Neural cell (in vitro differentiated cells): Measurements from ENCODE around the gene CDC6. TPM values are rescaled to one million over a fixed set of nuclear protein-coding genes. Genes with fewer than 3 reads are reported as not detected.

ENCODE experiments used
- H2AFZ ChIP-seq: fragments of 200-600, 300-800 bp; sonication (generic), shearing (Covaris generic); 2 replicates; pipeline ENCODE4 v1.6.0; 2014; ENCODE audit warnings: low read depth, mild to moderate bottlenecking, antibody characterized with exemption, low read length, moderate library complexity
- H3F3A ChIP-seq: fragments of 200-600 bp; shearing (Covaris generic); 2 replicates; pipeline ENCODE4 v1.6.1; 2016; ENCODE audit warnings: mild to moderate bottlenecking, moderate library complexity, mixed read lengths, antibody characterized with exemption, low read length; ENCODE audit not compliant: insufficient read depth, poor library complexity, severe bottlenecking
- H3K27ac ChIP-seq: fragments of 200-600, 300-800 bp; sonication (generic), shearing (Covaris generic); 2 replicates; pipeline ENCODE4 v1.5.1; 2014; ENCODE audit warnings: mild to moderate bottlenecking, low read length, moderate library complexity
- H3K27me3 ChIP-seq: fragments of 300-800, 200-600 bp; sonication (generic), shearing (Covaris generic); 2 replicates; pipeline ENCODE4 v1.6.0; 2014; ENCODE audit warnings: mild to moderate bottlenecking, low read depth, low read length, moderate library complexity; ENCODE audit not compliant: insufficient read depth
- H3K36me3 ChIP-seq: fragments of 300-800, 200-600 bp; sonication (generic), shearing (Covaris generic); 2 replicates; pipeline ENCODE4 v1.5.1; 2014; ENCODE audit warnings: mild to moderate bottlenecking, antibody characterized with exemption, low read length, moderate library complexity; ENCODE audit not compliant: insufficient read depth
- H3K4me2 ChIP-seq: fragments of 300-800, 200-600 bp; sonication (generic), shearing (Covaris generic); 2 replicates; pipeline ENCODE4 v1.6.0; 2014; ENCODE audit warnings: mild to moderate bottlenecking, low read length
- H3K4me3 ChIP-seq: fragments of 300-800, 200-600 bp; sonication (generic), shearing (Covaris generic); 2 replicates; pipeline ENCODE4 v1.5.1; 2014; ENCODE audit warnings: mild to moderate bottlenecking, low read length, moderate library complexity
- H3K79me2 ChIP-seq: fragments of 200-600 bp; shearing (Covaris generic); replicated peaks from 2 replicates; pipeline ENCODE4 v1.6.0; 2014; ENCODE audit warnings: mild to moderate bottlenecking, low read length, moderate library complexity; ENCODE audit not compliant: insufficient read depth
- H3K9ac ChIP-seq: fragments of 300-800, 200-600 bp; sonication (generic), shearing (Covaris generic); 2 replicates; pipeline ENCODE4 v1.6.1; 2016; ENCODE audit warnings: mild to moderate bottlenecking, low read length, mixed read lengths
- H3K9me2 ChIP-seq: fragments of 200-600 bp; shearing (Covaris generic); 2 replicates; pipeline ENCODE4 v1.6.1; 2016; ENCODE audit warnings: mild to moderate bottlenecking, low read length, mixed read lengths; ENCODE audit not compliant: insufficient read depth
- H3K9me3 ChIP-seq: fragments of 200-600, 300-800 bp; sonication (generic), shearing (Covaris generic); 2 replicates; pipeline ENCODE4 v1.6.1; 2016; ENCODE audit warnings: mild to moderate bottlenecking, mixed run types, low read length, moderate library complexity, mixed read lengths
- H4K20me1 ChIP-seq: fragments of 200-600 bp; shearing (Covaris generic); 2 replicates; pipeline ENCODE4 v1.6.1; 2016; ENCODE audit warnings: mild to moderate bottlenecking, mixed run types; ENCODE audit not compliant: insufficient read depth
- EP300 ChIP-seq: fragments of 450-650 bp; conservative IDR thresholded peaks from 2 replicates; pipeline ENCODE4 v1.6.1; 2014; ENCODE audit warnings: antibody characterized with exemption, mild to moderate bottlenecking, moderate library complexity; ENCODE audit not compliant: poor library complexity, severe bottlenecking
- EZH2 ChIP-seq: fragments of 200-600, 300-800 bp; shearing (Covaris generic), sonication (generic); IDR thresholded peaks from 2 replicates; pipeline ENCODE4 v1.6.1; 2014; ENCODE audit warnings: antibody characterized with exemption, low read length, borderline replicate concordance, mild to moderate bottlenecking; ENCODE audit not compliant: insufficient read depth, poor library complexity, severe bottlenecking
- MXI1 ChIP-seq: fragments of 450-650 bp; conservative IDR thresholded peaks from 2 replicates; pipeline ENCODE4 v1.6.1; 2014; ENCODE audit warnings: antibody characterized with exemption, mild to moderate bottlenecking; ENCODE audit not compliant: poor library complexity, severe bottlenecking
- POLR2AphosphoS5 ChIP-seq: IDR thresholded peaks from 2 replicates; pipeline ENCODE4 v1.6.1; 2012
- RAD21 ChIP-seq: fragments of 450-650 bp; conservative IDR thresholded peaks from 2 replicates; pipeline ENCODE4 v1.6.1; 2014; ENCODE audit warnings: antibody characterized with exemption, mild to moderate bottlenecking, moderate library complexity
- SMC3 ChIP-seq: fragments of 450-650 bp; conservative IDR thresholded peaks from 2 replicates; pipeline ENCODE4 v1.6.1; 2014; ENCODE audit warnings: antibody characterized with exemption, mild to moderate bottlenecking, moderate library complexity; ENCODE audit not compliant: poor library complexity
- TAF1 ChIP-seq: IDR thresholded peaks from 2 replicates; pipeline ENCODE4 v1.6.1; 2012; ENCODE audit warnings: low read depth
- polyA plus RNA-seq: library from polyadenylated mRNA; depleted of rRNA; stranded (reverse); fragments of >200 nt; gene quantifications from 2 replicates; pipeline ENCODE4 v1.2.3, GENCODE V29; 2014
- TF ChIP-seq, protein P1 (sequence below): fragments of 450-650 bp; IDR thresholded peaks from 2 replicates; pipeline ENCODE4 v1.5.1; 2014; ENCODE audit warnings: antibody characterized with exemption, mild to moderate bottlenecking, moderate library complexity; ENCODE audit not compliant: poor library complexity, severe bottlenecking
- TF ChIP-seq, protein P2 (sequence below): IDR thresholded peaks from 2 replicates; pipeline ENCODE4 v1.6.1; 2012; ENCODE audit warnings: borderline replicate concordance

CDC6 gene
- polyA plus RNA-seq, 1 donor from 2014 or later, result 2.2 TPM

DNA sequence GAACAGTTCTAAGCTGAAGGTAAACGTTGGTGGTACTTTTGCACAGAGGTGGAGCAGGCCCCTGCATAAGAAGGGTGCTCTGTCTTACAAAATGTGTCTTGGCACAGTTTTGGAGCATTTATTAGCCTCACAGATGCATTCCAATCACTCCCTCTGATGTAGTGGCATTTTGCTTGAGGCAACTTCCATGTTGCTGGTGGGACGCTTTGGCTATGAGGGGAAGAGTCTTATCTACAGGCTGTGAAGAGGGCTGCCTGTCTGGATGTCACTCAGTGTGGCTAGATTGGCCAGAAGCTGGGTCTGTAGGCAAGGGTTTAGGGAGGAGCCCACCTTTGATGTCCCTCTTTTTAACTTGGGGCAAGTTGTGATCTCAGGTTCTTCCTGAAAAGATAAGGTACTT lies 18.7 kb downstream of the CDC6 start:
- H3K4me3 ChIP-seq, result no peak overlapping the region
- no peaks in the 10 kb centered on the region for H3K36me3 ChIP-seq
- no peaks in the 10 kb centered on the region for H3K9me3 ChIP-seq
- H3K79me2 ChIP-seq, result no peaks in the 10 kb centered on the region
- H3K4me2 ChIP-seq, result no peak overlapping the region
- TF ChIP-seq RAD21 (no peak), MXI1 (no peak), EP300 (no peak), EZH2 (no peak), SMC3 (no peak), POLR2AphosphoS5 (no peak), TAF1 (no peak)
- TF ChIP-seq, protein P1, sequence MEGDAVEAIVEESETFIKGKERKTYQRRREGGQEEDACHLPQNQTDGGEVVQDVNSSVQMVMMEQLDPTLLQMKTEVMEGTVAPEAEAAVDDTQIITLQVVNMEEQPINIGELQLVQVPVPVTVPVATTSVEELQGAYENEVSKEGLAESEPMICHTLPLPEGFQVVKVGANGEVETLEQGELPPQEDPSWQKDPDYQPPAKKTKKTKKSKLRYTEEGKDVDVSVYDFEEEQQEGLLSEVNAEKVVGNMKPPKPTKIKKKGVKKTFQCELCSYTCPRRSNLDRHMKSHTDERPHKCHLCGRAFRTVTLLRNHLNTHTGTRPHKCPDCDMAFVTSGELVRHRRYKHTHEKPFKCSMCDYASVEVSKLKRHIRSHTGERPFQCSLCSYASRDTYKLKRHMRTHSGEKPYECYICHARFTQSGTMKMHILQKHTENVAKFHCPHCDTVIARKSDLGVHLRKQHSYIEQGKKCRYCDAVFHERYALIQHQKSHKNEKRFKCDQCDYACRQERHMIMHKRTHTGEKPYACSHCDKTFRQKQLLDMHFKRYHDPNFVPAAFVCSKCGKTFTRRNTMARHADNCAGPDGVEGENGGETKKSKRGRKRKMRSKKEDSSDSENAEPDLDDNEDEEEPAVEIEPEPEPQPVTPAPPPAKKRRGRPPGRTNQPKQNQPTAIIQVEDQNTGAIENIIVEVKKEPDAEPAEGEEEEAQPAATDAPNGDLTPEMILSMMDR, result no peak
- TF ChIP-seq, protein P2, sequence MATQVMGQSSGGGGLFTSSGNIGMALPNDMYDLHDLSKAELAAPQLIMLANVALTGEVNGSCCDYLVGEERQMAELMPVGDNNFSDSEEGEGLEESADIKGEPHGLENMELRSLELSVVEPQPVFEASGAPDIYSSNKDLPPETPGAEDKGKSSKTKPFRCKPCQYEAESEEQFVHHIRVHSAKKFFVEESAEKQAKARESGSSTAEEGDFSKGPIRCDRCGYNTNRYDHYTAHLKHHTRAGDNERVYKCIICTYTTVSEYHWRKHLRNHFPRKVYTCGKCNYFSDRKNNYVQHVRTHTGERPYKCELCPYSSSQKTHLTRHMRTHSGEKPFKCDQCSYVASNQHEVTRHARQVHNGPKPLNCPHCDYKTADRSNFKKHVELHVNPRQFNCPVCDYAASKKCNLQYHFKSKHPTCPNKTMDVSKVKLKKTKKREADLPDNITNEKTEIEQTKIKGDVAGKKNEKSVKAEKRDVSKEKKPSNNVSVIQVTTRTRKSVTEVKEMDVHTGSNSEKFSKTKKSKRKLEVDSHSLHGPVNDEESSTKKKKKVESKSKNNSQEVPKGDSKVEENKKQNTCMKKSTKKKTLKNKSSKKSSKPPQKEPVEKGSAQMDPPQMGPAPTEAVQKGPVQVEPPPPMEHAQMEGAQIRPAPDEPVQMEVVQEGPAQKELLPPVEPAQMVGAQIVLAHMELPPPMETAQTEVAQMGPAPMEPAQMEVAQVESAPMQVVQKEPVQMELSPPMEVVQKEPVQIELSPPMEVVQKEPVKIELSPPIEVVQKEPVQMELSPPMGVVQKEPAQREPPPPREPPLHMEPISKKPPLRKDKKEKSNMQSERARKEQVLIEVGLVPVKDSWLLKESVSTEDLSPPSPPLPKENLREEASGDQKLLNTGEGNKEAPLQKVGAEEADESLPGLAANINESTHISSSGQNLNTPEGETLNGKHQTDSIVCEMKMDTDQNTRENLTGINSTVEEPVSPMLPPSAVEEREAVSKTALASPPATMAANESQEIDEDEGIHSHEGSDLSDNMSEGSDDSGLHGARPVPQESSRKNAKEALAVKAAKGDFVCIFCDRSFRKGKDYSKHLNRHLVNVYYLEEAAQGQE, result no peak
- H3K27me3 ChIP-seq, result no peaks in the 10 kb centered on the region
- no peaks in the 10 kb centered on the region for H4K20me1 ChIP-seq
- H2AFZ ChIP-seq, result no peak overlapping the region
- no peak overlapping the region for H3K9ac ChIP-seq
- H3F3A ChIP-seq, result no peaks in the 10 kb centered on the region
- H3K9me2 ChIP-seq, result no peaks in the 10 kb centered on the region
- no peak overlapping the region for H3K27ac ChIP-seq

DNA sequence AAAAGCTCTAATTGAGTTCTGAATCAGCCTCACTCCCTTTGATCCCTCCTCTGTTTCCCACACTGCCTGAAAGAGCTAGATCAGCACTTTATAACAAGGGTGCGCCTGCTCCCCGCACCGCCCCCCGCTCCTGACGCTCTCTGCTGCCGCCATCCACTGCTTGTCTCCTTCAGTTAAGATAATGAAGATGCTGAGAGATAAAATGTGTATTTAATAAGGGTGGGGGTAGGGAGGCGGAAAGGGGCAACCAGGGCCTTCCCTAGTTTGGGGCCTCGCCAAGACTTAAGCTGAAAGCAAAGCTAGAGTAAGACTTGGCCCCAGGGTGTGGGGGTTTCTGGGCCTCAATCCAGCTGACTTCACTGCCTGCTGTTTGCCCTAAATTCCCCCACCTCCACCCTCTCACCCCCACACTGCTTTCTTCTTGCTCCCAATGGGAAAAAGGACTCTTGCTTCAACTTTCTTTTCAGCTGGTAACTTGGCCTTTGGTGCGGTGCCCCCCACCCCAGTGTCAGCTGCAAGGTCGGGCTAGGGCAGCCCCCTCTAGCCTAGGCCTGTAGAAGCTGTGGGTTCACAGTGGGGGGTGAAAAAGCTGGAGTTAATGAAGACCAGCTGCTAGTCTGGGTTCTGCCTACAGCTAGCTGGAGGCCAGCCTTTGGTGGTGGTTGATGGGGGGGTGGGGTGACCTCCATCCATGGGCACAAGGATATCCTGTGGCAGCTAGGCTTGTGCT lies 19.5 kb downstream of the CDC6 start:
- Histone ChIP-seq H3K9me3 (no peaks in the 10 kb centered on the region), H3K27me3 (no peaks in the 10 kb centered on the region), H3K36me3 (no peaks in the 10 kb centered on the region), H2AFZ (no peak overlapping the region), H3K27ac (no peak overlapping the region), H3K4me2 (no peak overlapping the region), H3K79me2 (no peaks in the 10 kb centered on the region), H3K9ac (peak overlapping the region; percentile 25), H3F3A (no peaks in the 10 kb centered on the region), H3K4me3 (no peak overlapping the region), H3K9me2 (no peaks in the 10 kb centered on the region), H4K20me1 (no peaks in the 10 kb centered on the region)
- TF ChIP-seq, protein P2, result no peak
- TF ChIP-seq, protein P1, result no peak
- TF ChIP-seq EP300 (no peak), EZH2 (no peak)
